T-helper 22 cell (primary cell): Measurements from ENCODE around the gene S100A5.
A peak's percentile ranks its signal among the peaks of the same experiment; 100 is the strongest.
"Not testable (repeated sequence)": the region's sequence is repeated elsewhere in the genome, so short reads cannot be mapped to it uniquely, and the experiment has no call there.

Experiments used
- DNase-seq: peaks from one replicate; pipeline ENCODE4 v3.0.0-alpha.2; 2020; ENCODE audit warnings: low read depth

The S100A5 gene

GRCh38 chr1:153566414-153567371 is 26.0 kb upstream of the S100A5 start:
- peak; percentile 79 for DNase-seq

- DNase-seq: peak; percentile 26
These were observed 25.0 kb upstream of the S100A5 start, which contains the start of gene S100A2 for GRCh38 chr1:153565529-153566374. Gene S100A2 (minus strand): TSS chr1:153565844. CDS start chr1:153563877, 1,967 bp downstream.

- no peak for DNase-seq
These were observed 23.3 kb upstream of the S100A5 start for GRCh38 chr1:153563991-153564390.

- no peak for DNase-seq
These were observed 22.8 kb upstream of the S100A5 start for GRCh38 chr1:153563483-153563901.

- DNase-seq: not testable (repeated sequence)
These were observed 21.3 kb upstream of the S100A5 start for GRCh38 chr1:153562021-153562420.

- DNase-seq: no peak
These were observed 20.8 kb upstream of the S100A5 start for GRCh38 chr1:153561466-153561985.

GRCh38 chr1:153560771-153561465 is 20.2 kb upstream of the S100A5 start:
- no peak for DNase-seq

- DNase-seq: no peak
These were observed 19.5 kb upstream of the S100A5 start for GRCh38 chr1:153560241-153560640.

- no peak for DNase-seq
These were observed 17.1 kb upstream of the S100A5 start for GRCh38 chr1:153557877-153558276.

- DNase-seq: no peak
These were observed 15.6 kb upstream of the S100A5 start for GRCh38 chr1:153556348-153556747.

- no peak for DNase-seq
These were observed 13.3 kb upstream of the S100A5 start for GRCh38 chr1:153553830-153554541.

- DNase-seq: no peak
These were observed 12.4 kb upstream of the S100A5 start for GRCh38 chr1:153553096-153553495.

GRCh38 chr1:153552335-153552734 is 11.6 kb upstream of the S100A5 start:
- no peak for DNase-seq

GRCh38 chr1:153550827-153551500 is 10.2 kb upstream of the S100A5 start:
- DNase-seq: no peak

- DNase-seq: no peak
These were observed 9.6 kb upstream of the S100A5 start for GRCh38 chr1:153550398-153550758.

- DNase-seq: no peak
These were observed 9.1 kb upstream of the S100A5 start for GRCh38 chr1:153549741-153550397.

- no peak for DNase-seq
These were observed 8.3 kb upstream of the S100A5 start, which contains the start of gene S100A3 for GRCh38 chr1:153548722-153549688. Gene S100A3 (minus strand): TSS chr1:153549258. CDS start chr1:153548485, 773 bp downstream.
